Gastroesophageal sphincter (tissue), 4 donors: ENCODE measurements around the gene L1TD1. TPM values are rescaled to one million over a fixed set of nuclear protein-coding genes. Genes with fewer than 3 reads are reported as not detected.

ENCODE experiments used
- ATAC-seq: fragments of 150-250 bp; one replicate; pipeline ENCODE4 v1.9.1; 2016; ENCODE audit warnings: mild to moderate bottlenecking, moderate library complexity
- H3K27ac ChIP-seq, 4 donors: fragments of 200-600 bp; sonication (generic) in 3 of 4; 1 replicate in 3 of 4; 2 replicates in 1 of 4; pipeline ENCODE4 v1.5.1; 2016 to 2019
- H3K27me3 ChIP-seq: fragments of 200-600 bp; sonication (generic); one replicate; pipeline ENCODE4 v1.5.1; 2019
- H3K36me3 ChIP-seq, 2 donors: fragments of 200-600 bp; sonication (generic); one replicate each; pipeline ENCODE4 v1.5.1; 2019; ENCODE audit warnings: control low read depth in 1 of 2
- H3K4me1 ChIP-seq, 3 donors: fragments of 200-600 bp; sonication (generic); 1 replicate in 2 of 3; 2 replicates in 1 of 3; pipeline ENCODE4 v1.5.1; 2016 to 2019; ENCODE audit warnings: control low read depth in 2 of 3
- H3K4me3 ChIP-seq, 2 donors: fragments of 200-600 bp; sonication (generic); one replicate each; pipeline ENCODE4 v1.5.1; 2019; ENCODE audit warnings: mild to moderate bottlenecking in 1 of 2, moderate library complexity in 1 of 2
- H3K9me3 ChIP-seq, 3 donors: fragments of 200-600 bp; sonication (generic); one replicate each; pipeline ENCODE4 v1.5.1; 2017 to 2019; ENCODE audit warnings: control low read depth in 2 of 3
- EP300 ChIP-seq: sonication (generic); formaldehyde crosslinking; IDR thresholded peaks from one replicate; pipeline ENCODE4 v1.6.1; 2017; ENCODE audit warnings: antibody characterized with exemption, mild to moderate bottlenecking
- POLR2A ChIP-seq, 2 donors: fragments of 450-650 bp; IDR thresholded peaks; one replicate each; pipeline ENCODE4 v1.6.1; 2017; ENCODE audit warnings: antibody characterized with exemption in 2 of 2, mild to moderate bottlenecking in 2 of 2, moderate library complexity in 1 of 2
- POLR2AphosphoS5 ChIP-seq: sonication (generic); formaldehyde crosslinking; IDR thresholded peaks from one replicate; pipeline ENCODE4 v1.6.1; 2017; ENCODE audit warnings: antibody characterized with exemption
- WGBS, 2 donors: methylation state at CpG; one replicate each; pipeline ENCODE4 v1.1.5; 2018; ENCODE audit warnings: low coverage in 1 of 2; 5-methylcytosine and 5-hydroxymethylcytosine counted together
- total RNA-seq, 4 donors: library from RNA; depleted of rRNA; stranded (reverse); fragments of >200 nt; gene quantifications; one replicate each; pipeline ENCODE4 v1.1.0, GENCODE V29; 2016
- TF ChIP-seq, protein P1 (sequence below), 4 experiments: fragments of 200-600 bp in 2 of 4; fragments of 450-650 bp in 2 of 4; sonication (generic) in 1 of 4; IDR thresholded peaks; one replicate each; pipeline ENCODE4 v1.5.1; 2017 to 2019; ENCODE audit warnings: antibody characterized with exemption in 4 of 4, mild to moderate bottlenecking in 2 of 4, moderate library complexity in 2 of 4

Gene L1TD1
- total RNA-seq, 4 donors from 2014 or later, result 0.47 TPM; not detected in 3

- H3K36me3 ChIP-seq, result no peaks in the 10 kb centered on the region
- TF ChIP-seq, protein P1, sequence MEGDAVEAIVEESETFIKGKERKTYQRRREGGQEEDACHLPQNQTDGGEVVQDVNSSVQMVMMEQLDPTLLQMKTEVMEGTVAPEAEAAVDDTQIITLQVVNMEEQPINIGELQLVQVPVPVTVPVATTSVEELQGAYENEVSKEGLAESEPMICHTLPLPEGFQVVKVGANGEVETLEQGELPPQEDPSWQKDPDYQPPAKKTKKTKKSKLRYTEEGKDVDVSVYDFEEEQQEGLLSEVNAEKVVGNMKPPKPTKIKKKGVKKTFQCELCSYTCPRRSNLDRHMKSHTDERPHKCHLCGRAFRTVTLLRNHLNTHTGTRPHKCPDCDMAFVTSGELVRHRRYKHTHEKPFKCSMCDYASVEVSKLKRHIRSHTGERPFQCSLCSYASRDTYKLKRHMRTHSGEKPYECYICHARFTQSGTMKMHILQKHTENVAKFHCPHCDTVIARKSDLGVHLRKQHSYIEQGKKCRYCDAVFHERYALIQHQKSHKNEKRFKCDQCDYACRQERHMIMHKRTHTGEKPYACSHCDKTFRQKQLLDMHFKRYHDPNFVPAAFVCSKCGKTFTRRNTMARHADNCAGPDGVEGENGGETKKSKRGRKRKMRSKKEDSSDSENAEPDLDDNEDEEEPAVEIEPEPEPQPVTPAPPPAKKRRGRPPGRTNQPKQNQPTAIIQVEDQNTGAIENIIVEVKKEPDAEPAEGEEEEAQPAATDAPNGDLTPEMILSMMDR (IDR thresholded peaks at IDR 0.05), result no peak
- TF ChIP-seq POLR2AphosphoS5 (no peak), POLR2A (IDR thresholded peaks at IDR 0.05) (no peak), EP300 (no peak)
- peaks cover 13% of the 10 kb centered on the region for H3K27me3 ChIP-seq
- no peaks in the 10 kb centered on the region for H3K9me3 ChIP-seq
- H3K4me1 ChIP-seq, result no peaks in the 10 kb centered on the region
- H3K27ac ChIP-seq, result no peak overlapping the region
- no peak for ATAC-seq
- WGBS, 2 donors, result 14 to 60% methylated on average over 1 to 2 of the region's 2 CpGs
- H3K4me3 ChIP-seq, result no peak overlapping the region
Measured at GRCh38 chr1:62229932-62230331, 35.3 kb downstream of the L1TD1 start.

- H3K27ac ChIP-seq, result no peak overlapping the region
- peaks cover 13% of the 10 kb centered on the region for H3K27me3 ChIP-seq
- no peaks in the 10 kb centered on the region for H3K36me3 ChIP-seq
- H3K9me3 ChIP-seq, result no peaks in the 10 kb centered on the region
- TF ChIP-seq POLR2AphosphoS5, result no peak
- no peak for TF ChIP-seq POLR2A (IDR thresholded peaks at IDR 0.05)
- TF ChIP-seq, protein P1 (IDR thresholded peaks at IDR 0.05), result no peak
- TF ChIP-seq EP300, result no peak
- no peak overlapping the region for H3K4me3 ChIP-seq
- 86 to 100% methylated on average over 2 to 3 of the region's 5 CpGs for WGBS, 2 donors
- ATAC-seq, result no peak
- H3K4me1 ChIP-seq, result no peaks in the 10 kb centered on the region
Measured at GRCh38 chr1:62230718-62231117, 36.1 kb downstream of the L1TD1 start.

DNA sequence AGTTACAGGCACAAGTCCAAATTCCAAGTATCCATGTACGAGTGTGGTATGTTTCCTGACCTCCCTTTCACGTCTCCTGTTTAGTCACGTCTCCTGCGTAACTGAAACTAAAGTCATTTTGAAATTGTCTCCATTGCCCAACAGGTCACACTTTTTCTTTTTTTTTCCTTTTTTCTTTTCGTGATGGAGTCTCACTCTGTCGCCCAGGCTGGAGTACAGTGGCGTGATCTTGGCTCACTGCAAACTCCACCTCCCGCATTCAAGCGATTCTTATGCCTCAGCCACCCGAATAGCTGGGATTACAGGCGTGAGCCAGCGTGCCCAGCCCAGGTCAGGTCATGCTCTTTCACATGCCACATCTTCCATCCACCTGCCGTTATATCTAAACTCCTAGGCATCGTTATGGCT lies 38.2 kb downstream of the L1TD1 start:
- WGBS, 2 donors, result 80 to 83% methylated on average over 14 of the region's 14 CpGs

DNA sequence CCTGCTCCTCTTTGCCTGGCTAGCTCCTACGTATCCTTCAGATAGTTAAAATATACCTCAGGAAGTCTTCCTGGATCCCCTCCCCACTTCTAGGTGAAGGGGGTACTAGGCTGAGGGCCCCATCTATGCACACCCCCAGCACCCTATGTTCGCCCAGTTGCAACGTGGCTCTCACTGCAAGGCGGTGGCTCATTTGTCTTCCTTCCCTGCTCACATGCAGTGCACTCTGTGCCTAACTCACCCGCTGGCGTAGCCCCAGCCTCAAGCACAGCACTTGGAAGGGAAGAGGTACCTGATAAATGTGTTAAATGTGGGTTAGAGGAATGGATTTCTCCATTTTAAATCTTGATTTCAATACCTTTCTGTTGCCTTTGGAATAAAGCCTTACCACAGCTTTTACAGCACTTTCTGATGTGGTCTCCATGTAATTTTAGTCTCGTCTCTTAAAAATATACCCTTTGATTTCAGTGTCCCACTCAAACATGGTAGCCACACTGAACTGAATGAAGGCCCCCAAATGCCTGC lies 39.3 kb downstream of the L1TD1 start:
- no peaks in the 10 kb centered on the region for H3K36me3 ChIP-seq
- no peak for ATAC-seq
- H3K27ac ChIP-seq, result no peak overlapping the region
- peaks cover 5% of the 10 kb centered on the region for H3K27me3 ChIP-seq
- 83 to 92% methylated on average over 5 to 7 of the region's 7 CpGs for WGBS, 2 donors
- TF ChIP-seq POLR2A (IDR thresholded peaks at IDR 0.05) (no peak), EP300 (no peak), POLR2AphosphoS5 (no peak)
- TF ChIP-seq, protein P1 (IDR thresholded peaks at IDR 0.05), result no peak
- H3K4me3 ChIP-seq, result no peak overlapping the region
- no peaks in the 10 kb centered on the region for H3K4me1 ChIP-seq
- H3K9me3 ChIP-seq, result no peaks in the 10 kb centered on the region

More for the DNA sequence above, 38.2 kb downstream of the L1TD1 start:
- TF ChIP-seq, protein P1 (IDR thresholded peaks at IDR 0.05), result no peak
- Histone ChIP-seq H3K27ac (no peak overlapping the region), H3K9me3 (no peaks in the 10 kb centered on the region), H3K27me3 (peaks cover 10% of the 10 kb centered on the region), H3K4me3 (no peak overlapping the region), H3K36me3 (no peaks in the 10 kb centered on the region), H3K4me1 (no peaks in the 10 kb centered on the region)
- no peak for ATAC-seq

DNA sequence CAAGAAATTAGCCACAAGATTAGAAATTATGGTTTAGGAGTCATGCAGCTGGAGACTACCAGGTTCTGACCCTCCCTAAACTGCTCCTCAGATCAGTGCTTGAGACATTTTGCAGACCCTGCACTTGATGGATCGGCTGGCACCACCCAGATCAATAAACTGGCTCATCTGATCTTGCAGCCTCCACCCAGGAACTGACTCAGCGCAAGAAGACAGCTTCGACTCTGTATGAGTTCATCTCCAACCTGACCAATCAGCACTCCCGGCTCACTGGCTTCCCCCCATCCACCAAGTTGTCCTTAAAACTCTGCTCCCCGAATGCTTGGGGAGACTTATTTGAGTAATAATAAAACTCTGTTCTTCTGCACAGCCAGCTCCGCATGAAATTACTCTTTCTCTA lies 40.0 kb downstream of the L1TD1 start:
- TF ChIP-seq POLR2AphosphoS5 (no peak), EP300 (no peak), POLR2A (IDR thresholded peaks at IDR 0.05) (no peak)
- TF ChIP-seq, protein P1 (IDR thresholded peaks at IDR 0.05), result no peak
- H3K27ac ChIP-seq, result no peak overlapping the region
- no peaks in the 10 kb centered on the region for H3K9me3 ChIP-seq
- WGBS, 2 donors, result 77% methylated on average over 6 of the region's 6 CpGs; no CpG with 5 or more reads in 1 of the 2 donors
- H3K27me3 ChIP-seq, result peaks cover 5% of the 10 kb centered on the region
- ATAC-seq, result no peak
- H3K4me3 ChIP-seq, result no peak overlapping the region
- no peaks in the 10 kb centered on the region for H3K4me1 ChIP-seq
- no peaks in the 10 kb centered on the region for H3K36me3 ChIP-seq
